Measurements from ENCODE around the gene GRM8.

GRM8 gene

DNA sequence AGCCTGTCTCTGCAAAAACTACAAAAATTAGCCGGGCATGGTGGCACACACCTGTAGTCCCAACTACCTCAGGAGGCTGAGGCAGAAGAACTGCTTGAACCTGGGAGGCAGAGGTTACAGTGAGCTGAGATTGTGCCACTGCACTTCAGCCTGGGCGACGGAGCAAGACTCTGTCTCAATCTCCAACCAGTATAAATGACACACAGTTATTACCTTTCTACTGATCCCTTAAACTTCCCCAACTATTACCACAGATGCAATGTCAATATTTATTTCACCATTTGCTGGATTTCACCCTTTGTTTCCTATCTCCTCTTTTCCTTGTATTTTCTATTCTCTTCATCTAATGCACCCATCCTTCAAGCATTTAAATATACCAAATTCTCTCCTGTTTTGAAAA is 431.8 kb downstream of the GRM8 start:
- DNase-seq (ENCODE audit: low read depth in 2 of 3, low spot score in 2 of 3) = no peak

GRCh38 chr7:126819197-126819484 is 433.6 kb downstream of the GRM8 start:
- DNase-seq (ENCODE audit: low read depth in 2 of 3, low spot score in 2 of 3) = no peak

GRCh38 chr7:126818393-126819196 is 434.1 kb downstream of the GRM8 start:
- DNase-seq (ENCODE audit: low read depth in 2 of 3, low spot score in 2 of 3) = no peak

- no peak for DNase-seq (ENCODE audit: low read depth in 2 of 3, low spot score in 2 of 3)
These were observed 443.6 kb downstream of the GRM8 start for GRCh38 chr7:126809188-126809587.

DNA sequence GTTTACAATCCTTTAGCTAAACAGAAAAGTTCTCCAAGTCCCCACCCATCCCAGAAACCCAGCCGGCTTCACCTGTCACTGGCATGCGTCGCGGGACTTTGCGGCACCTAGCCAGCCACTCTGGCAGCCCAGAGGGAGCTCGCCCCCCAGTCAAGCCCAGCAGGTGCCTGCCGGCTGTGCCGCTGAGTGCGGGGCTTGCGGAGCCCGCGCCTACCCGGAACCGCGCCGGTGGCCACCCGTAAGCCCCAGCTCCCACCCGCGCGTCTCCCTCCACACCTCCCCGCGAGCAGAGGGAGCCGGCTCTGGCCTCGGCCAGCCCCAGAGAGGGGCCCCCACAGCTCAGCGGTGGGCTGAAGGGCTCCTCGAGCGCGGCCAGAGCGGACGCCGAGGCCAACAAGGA is 446.1 kb downstream of the GRM8 start:
- DNase-seq (ENCODE audit: low read depth in 2 of 3, low spot score in 2 of 3) = no peak

- no peak for DNase-seq (ENCODE audit: low read depth in 2 of 3, low spot score in 2 of 3)
These were observed 447.4 kb downstream of the GRM8 start for GRCh38 chr7:126805351-126805750.

DNA sequence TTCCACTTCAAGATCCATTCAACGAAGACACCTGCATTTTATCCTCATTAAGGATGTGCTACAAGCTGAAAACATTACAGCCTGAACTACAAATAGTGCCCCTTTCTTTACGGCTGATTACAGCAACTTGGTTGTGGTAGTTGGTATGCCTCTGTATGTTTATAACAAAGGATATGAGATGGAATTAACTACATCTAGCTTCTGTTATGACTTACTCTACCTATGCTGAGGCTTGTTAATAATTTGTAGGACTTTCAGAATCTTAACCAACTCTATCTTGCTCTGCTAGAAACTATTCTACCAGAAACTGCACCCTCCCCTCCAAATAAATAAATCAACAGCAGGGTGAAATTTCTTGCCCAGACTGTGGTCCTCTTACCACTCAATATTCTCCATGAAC is 448.1 kb downstream of the GRM8 start:
- DNase-seq (ENCODE audit: low read depth in 2 of 3, low spot score in 2 of 3) = no peak

DNA sequence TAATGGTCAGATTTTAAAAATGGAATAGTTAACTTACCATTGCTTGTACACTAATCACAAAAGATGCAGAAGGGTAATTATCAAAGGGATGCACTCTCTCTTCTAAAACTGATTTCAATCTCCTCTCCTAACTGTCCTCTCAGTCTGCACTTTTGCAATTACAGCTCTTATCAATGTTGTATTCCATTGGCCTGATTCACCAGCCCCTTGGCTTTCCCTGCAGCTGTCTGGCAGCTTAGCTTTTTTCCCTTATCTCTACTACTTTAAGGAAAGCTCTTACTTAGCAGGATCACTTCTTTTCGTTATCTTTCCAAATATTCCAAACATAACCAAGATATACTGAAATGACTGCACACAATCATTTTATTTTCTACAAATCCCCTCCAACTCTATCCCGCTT is 448.8 kb downstream of the GRM8 start:
- DNase-seq (ENCODE audit: low read depth in 2 of 3, low spot score in 2 of 3) = no peak

- no peak for DNase-seq (ENCODE audit: low read depth in 2 of 3, low spot score in 2 of 3)
These were observed 449.6 kb downstream of the GRM8 start for GRCh38 chr7:126803060-126803665.

DNA sequence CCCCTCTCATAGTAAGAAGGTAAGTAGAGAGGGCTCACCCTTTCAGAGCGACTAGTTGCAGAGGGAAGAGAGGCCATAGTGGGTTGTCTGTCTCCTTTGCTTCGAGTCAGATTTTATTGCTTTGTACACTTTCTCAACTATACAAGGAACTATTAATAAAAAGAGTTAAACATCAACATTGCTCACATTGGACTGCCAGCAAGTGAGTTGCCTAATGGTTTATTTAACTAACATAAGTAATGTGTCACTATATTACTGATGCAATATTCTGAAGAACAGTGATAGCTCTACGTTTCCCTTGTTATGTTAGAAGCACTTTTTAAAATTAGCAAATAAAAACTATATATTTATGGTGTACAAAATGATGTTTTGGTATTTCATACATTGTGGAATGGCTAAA is 451.0 kb downstream of the GRM8 start:
- DNase-seq (ENCODE audit: low read depth in 2 of 3, low spot score in 2 of 3) = no peak

DNA sequence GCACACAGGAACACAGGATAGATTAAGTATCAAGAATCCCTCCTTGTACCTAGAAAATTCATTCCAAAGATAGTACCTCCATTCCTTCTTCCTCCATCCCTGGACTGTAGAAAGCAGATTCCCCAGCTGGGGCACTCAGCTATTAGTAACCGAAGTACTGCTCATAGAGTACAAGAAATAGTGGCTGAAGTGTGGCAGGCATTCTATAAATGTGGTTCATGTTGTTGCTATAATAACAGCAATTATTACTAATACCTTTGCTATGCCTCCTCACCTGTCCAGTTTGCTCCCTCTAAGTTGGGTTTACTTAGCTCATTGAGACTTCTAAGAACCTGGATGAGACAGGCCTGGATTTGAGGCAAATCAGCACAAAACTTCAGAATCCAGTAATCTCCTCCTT is 453.2 kb downstream of the GRM8 start:
- DNase-seq (ENCODE audit: low read depth in 2 of 3, low spot score in 2 of 3) = no peak

- no peak for DNase-seq (ENCODE audit: low read depth in 2 of 3, low spot score in 2 of 3)
These were observed 460.2 kb downstream of the GRM8 start for GRCh38 chr7:126792521-126792920.

- DNase-seq (ENCODE audit: low read depth in 2 of 3, low spot score in 2 of 3) = no peak
These were observed 461.4 kb downstream of the GRM8 start for GRCh38 chr7:126791306-126791705.

DNA sequence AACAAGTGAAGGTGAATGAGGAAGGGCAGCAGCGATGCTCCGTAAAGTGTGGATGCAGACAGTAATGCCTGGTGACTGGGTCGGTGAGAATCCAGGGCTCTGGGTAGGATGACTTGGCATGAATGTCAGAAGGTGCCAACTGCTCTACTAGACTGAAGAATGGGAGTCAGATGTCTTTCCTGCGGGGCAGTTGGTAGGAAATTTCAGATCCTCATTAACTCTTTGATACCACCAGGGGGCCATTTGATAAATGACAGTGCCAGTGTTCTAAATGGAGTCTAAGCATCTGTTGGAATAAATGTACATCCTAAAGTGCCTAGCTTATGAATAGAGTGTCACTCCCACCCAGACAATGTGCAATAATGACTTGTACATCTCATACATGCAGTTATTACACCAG is 462.0 kb downstream of the GRM8 start:
- DNase-seq (ENCODE audit: low read depth in 2 of 3, low spot score in 2 of 3) = no peak

DNA sequence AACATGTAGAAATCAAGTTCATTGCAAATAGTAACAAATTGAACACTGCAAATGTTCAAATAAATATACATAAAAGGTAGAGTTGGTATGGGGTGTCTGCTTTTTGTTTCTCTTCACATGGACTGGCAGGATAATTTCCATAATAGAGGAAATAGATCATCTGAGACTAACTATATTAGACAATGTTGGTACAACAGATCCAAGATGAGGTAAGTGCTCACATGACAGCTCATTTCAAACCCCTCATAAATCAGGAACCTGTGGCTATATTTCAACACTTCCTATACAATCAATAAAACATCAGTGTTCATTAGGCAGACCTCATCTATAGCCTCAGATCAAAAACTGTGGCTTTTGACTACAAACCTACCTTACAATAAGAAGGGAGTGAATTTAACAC is 469.1 kb downstream of the GRM8 start:
- no peak for DNase-seq (ENCODE audit: low read depth in 2 of 3, low spot score in 2 of 3)

DNA sequence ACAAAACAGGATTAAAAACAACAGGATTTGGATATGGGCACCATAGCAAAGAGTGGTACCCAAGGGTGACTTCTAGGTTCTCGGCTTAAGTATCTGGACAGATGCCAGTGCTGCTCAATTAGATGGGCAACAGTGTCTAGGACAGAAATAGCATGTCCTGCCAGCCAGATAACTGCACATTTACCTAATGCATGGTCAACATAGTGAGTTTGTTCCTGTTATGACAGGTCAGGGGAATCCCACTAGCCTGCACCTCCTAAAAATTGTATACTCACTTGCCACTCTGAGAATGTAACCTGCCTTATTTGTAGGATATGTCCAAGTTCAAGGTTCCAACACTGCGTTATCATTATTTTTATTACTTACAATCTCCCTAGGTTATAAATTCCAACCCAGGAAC is 471.7 kb downstream of the GRM8 start:
- DNase-seq (ENCODE audit: low read depth in 2 of 3, low spot score in 2 of 3) = no peak

DNA sequence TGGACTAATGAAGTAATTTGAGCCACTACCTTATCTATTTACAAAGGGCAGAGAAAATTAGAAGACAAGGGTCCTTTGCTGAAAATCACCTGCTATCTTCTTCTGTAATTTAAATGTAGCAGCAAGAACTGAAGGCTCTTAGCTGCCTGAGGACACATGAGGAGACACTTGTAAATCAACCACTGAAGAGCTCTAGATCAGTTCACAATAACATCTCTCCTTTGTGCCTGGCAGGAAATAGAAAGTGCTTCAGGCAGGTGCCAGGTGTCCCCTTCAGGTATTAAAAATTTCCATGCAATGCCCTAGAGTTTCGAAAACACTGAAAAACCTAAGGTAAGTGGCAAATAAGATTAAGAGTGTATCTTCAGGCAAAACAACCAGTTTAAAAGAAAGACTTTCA is 474.6 kb downstream of the GRM8 start:
- DNase-seq (ENCODE audit: low read depth in 2 of 3, low spot score in 2 of 3) = no peak

GRCh38 chr7:126776498-126776897 is 476.2 kb downstream of the GRM8 start:
- DNase-seq (ENCODE audit: low read depth in 2 of 3, low spot score in 2 of 3) = no peak

DNA sequence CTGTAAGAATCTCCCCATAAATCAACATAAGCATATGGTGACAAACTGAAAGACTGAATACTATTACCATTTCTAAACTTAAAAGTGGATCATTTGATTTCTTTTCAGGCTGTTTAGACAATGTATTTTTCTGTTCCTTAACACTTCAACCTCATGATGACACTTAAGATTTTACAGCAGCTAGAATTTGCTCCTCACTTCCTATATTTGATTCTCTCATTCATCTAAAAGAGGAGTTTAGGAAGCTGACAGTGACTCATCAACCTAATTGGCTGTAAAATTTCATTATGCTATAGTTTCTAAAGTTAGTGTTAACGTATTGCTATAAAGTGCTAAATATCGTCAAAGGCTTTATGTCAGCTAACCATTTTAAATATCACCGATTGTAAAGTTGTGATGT is 478.7 kb downstream of the GRM8 start:
- DNase-seq (ENCODE audit: low read depth in 2 of 3, low spot score in 2 of 3) = no peak

- no peak for DNase-seq (ENCODE audit: low read depth in 2 of 3, low spot score in 2 of 3)
These were observed 483.9 kb downstream of the GRM8 start for GRCh38 chr7:126768836-126769235.

GRCh38 chr7:126760914-126761577 is 491.7 kb downstream of the GRM8 start:
- DNase-seq (ENCODE audit: low read depth in 2 of 3, low spot score in 2 of 3) = no peak

DNA sequence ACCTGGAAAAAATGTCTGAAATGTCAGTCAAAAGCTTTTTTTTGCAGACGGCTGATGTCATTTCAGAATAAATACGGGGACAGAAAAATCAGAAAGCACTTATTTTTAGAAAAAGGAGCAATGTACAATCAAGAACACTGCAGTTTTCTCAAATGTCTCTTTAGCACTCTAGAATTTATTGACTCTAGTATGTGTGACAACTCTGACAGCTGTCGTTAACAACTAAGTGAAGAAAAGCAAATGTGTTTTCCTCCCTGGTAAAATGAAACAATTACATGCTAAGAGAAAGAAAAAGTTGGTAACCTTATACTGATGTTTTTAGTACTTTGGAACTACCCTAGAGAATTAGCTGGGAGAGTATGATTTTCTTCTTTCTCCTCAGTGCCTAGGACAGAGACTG is 497.4 kb downstream of the GRM8 start:
- no peak for DNase-seq (ENCODE audit: low read depth in 2 of 3, low spot score in 2 of 3)

All from activated CD8-positive, alpha-beta memory T cell treated with anti-CD3 and anti-CD28 coated beads for 48 hours (primary cell).